GM23338 (cell line): Measurements from ENCODE around the gene RBM33.

Experiments
- POLR2AphosphoS5 ChIP-seq: IDR thresholded peaks from 2 replicates; pipeline ENCODE4 v1.6.1; 2016; ENCODE audit warnings: antibody characterized with exemption, low read depth
- TF ChIP-seq, protein P1 (sequence below), 2 experiments: fragments of 200-600 bp in 1 of 2; sonication (generic) in 1 of 2; conservative IDR thresholded peaks; 2 replicates each; pipeline versions ENCODE4 v1.5.1 to v1.6.1; 2016 to 2017; ENCODE audit warnings: antibody characterized with exemption in 2 of 2, low read depth in 2 of 2, mild to moderate bottlenecking in 2 of 2, moderate library complexity in 1 of 2

DNA sequence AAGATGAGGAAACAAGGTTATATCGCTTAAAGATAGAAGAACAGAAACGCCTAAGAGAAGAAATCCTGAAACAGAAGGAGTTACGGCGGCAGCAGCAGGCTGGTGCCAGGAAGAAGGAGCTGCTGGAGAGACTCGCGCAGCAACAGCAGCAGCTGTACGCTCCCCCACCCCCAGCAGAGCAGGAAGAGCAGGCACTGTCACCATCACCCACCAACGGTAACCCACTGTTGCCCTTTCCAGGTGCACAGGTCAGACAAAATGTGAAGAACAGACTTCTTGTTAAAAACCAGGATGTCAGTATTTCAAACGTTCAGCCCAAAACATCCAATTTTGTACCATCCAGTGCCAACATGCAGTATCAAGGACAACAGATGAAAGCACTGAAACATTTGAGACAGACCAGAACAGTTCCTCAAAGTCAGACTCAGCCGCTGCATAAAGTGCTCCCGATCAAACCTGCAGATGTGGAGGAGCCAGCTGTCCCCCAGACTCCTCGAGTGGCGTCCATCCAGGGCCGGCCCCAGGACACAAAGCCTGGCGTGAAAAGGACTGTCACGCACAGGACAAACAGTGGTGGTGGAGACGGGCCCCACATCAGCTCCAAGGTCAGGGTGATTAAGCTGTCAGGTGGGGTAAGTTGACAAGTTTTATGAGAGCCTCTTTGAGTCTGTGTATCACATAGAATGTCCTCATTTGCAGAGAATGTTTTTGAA lies 100.7 kb downstream of the RBM33 start:
- TF ChIP-seq, protein P1, sequence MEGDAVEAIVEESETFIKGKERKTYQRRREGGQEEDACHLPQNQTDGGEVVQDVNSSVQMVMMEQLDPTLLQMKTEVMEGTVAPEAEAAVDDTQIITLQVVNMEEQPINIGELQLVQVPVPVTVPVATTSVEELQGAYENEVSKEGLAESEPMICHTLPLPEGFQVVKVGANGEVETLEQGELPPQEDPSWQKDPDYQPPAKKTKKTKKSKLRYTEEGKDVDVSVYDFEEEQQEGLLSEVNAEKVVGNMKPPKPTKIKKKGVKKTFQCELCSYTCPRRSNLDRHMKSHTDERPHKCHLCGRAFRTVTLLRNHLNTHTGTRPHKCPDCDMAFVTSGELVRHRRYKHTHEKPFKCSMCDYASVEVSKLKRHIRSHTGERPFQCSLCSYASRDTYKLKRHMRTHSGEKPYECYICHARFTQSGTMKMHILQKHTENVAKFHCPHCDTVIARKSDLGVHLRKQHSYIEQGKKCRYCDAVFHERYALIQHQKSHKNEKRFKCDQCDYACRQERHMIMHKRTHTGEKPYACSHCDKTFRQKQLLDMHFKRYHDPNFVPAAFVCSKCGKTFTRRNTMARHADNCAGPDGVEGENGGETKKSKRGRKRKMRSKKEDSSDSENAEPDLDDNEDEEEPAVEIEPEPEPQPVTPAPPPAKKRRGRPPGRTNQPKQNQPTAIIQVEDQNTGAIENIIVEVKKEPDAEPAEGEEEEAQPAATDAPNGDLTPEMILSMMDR (conservative IDR thresholded peaks at IDR 0.05; ENCODE audit: low read depth in 2 of 2) = no peak
- TF ChIP-seq POLR2AphosphoS5 = no peak
